Gastrocnemius medialis (tissue), 4 donors: ENCODE data around the gene PSRC1. TPM values are rescaled to one million over a fixed set of nuclear protein-coding genes. Genes with fewer than 3 reads are reported as not detected.
A peak's percentile ranks its signal among the peaks of the same experiment; 100 is the strongest.

Experiments
- ATAC-seq, 2 donors: fragments of 150-250 bp; one replicate each; pipeline ENCODE4 v1.9.1; 2016
- DNase-seq, 2 donors: peaks; one replicate each; pipeline ENCODE4 v3.0.0-alpha.2; 2019
- H3K27ac ChIP-seq, 4 donors: fragments of 200-600 bp; sonication (generic); 1 replicate in 1 of 4; 2 replicates in 3 of 4; pipeline ENCODE4 v1.5.1; 2016 to 2018; ENCODE audit warnings: mild to moderate bottlenecking in 2 of 4, moderate library complexity in 1 of 4
- H3K27me3 ChIP-seq, 3 donors: fragments of 200-600 bp; sonication (generic) in 2 of 3; 1 replicate in 1 of 3; 2 replicates in 2 of 3; pipeline versions ENCODE4 v1.5.1 to v1.6.0; 2016 to 2019; ENCODE audit warnings: mild to moderate bottlenecking in 1 of 3, moderate library complexity in 1 of 3
- H3K36me3 ChIP-seq, 2 donors: fragments of 200-600 bp; sonication (generic) in 1 of 2; one replicate each; pipeline ENCODE4 v1.5.1; 2017 to 2018
- H3K4me1 ChIP-seq, 2 donors: fragments of 200-600 bp; sonication (generic) in 1 of 2; one replicate each; pipeline ENCODE4 v1.5.1; 2016 to 2017; ENCODE audit warnings: mild to moderate bottlenecking in 2 of 2
- H3K4me3 ChIP-seq, 4 donors: fragments of 200-600 bp; sonication (generic) in 3 of 4; 1 replicate in 1 of 4; 2 replicates in 3 of 4; pipeline ENCODE4 v1.5.1; 2016 to 2019; ENCODE audit warnings: mild to moderate bottlenecking in 2 of 4
- H3K9me3 ChIP-seq, 3 donors: fragments of 200-600 bp; sonication (generic) in 2 of 3; 1 replicate in 1 of 3; 2 replicates in 2 of 3; pipeline ENCODE4 v1.5.1; 2016 to 2019
- POLR2A ChIP-seq, 2 donors: fragments of 450-650 bp; IDR thresholded peaks; one replicate each; pipeline ENCODE4 v1.6.1; 2017; ENCODE audit warnings: antibody characterized with exemption in 2 of 2, mild to moderate bottlenecking in 2 of 2, moderate library complexity in 2 of 2
- in situ Hi-C, 4 donors: fragments of 200-750 bp; cut with MboI; loops; one replicate each; pipeline versions ENCODE4 v1.15.0 to v1.8.0; 2017; ENCODE audit warnings: low sequenced_read_pairs in 4 of 4
- intact Hi-C: fragments of 100-400 bp; cut with DNase I; formaldehyde crosslinking; loops from one replicate; pipeline ENCODE4 v1.15.1; 2023; ENCODE audit warnings: low total_unique reads
- total RNA-seq, 4 donors: library from RNA; depleted of rRNA; stranded (reverse); fragments of >200 nt; gene quantifications; one replicate each; pipeline versions ENCODE4 v1.1.0 to v1.2.3, GENCODE V29; 2016
- TF ChIP-seq, protein P1 (sequence below), 5 experiments: fragments of 450-650 bp in 3 of 5; fragments of 200-600 bp in 2 of 5; sonication (generic) in 2 of 5; IDR thresholded peaks in 4 of 5; conservative IDR thresholded peaks in 1 of 5; 1 replicate in 4 of 5; 2 replicates in 1 of 5; pipeline ENCODE4 v1.5.1; 2016 to 2019; ENCODE audit warnings: antibody characterized with exemption in 5 of 5, mild to moderate bottlenecking in 3 of 5, moderate library complexity in 3 of 5

Gene PSRC1
- total RNA-seq, 4 donors from 2014 or later, result 0.19 to 2.3 (median 0.84) TPM; not detected in 1

DNA sequence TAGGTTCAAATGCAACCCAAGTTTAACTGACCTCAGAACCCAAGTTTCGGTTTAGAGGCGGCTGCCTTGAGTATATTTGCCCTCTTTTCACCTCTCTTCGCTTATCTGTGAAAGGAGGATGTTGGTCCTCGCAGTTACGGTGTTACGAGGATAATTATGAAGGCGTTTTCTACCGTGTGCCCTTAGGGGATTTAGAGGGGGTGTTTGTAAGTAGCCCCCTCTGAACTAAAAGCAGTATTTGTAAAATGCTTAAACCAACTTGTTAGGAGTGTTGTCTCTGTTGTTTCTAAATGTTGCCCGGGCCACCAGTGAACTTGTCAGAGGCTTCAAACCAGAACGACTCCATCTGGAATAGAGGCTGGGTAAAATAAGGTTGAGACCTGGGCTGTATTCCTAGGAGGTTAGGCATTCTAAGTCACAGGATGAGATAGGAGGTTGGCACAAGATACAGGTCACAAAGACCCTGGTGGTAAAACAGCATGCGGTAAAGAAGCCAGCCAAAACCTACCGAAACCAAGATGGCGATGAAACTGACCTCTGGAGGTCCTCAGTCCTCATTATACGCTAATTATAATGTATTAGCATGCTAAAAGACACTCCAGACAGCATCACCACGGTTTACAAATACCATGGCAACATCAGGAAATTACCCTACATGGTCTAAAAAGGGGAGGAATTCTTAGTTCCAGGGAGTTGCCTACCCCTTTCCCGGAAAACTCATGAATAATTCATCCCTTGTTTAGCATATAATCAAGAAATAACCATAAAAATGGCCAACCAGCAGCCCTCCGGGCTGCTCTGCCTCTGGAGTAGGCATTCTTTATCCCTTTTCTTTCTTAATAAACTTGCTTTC lies 1.0 kb upstream of the PSRC1 start:
- Histone ChIP-seq H3K36me3 (no peaks in the 10 kb centered on the region), H3K4me3 (peak overlapping the region; percentile 64 to 72 (median 64)), H3K27ac (peak overlapping the region; percentile 79 to 93 (median 86)), H3K4me1 (peaks cover 13 to 19% of the 10 kb centered on the region in 2 donors), H3K9me3 (no peaks in the 10 kb centered on the region), H3K27me3 (no peaks in the 10 kb centered on the region)
- TF ChIP-seq, protein P1, sequence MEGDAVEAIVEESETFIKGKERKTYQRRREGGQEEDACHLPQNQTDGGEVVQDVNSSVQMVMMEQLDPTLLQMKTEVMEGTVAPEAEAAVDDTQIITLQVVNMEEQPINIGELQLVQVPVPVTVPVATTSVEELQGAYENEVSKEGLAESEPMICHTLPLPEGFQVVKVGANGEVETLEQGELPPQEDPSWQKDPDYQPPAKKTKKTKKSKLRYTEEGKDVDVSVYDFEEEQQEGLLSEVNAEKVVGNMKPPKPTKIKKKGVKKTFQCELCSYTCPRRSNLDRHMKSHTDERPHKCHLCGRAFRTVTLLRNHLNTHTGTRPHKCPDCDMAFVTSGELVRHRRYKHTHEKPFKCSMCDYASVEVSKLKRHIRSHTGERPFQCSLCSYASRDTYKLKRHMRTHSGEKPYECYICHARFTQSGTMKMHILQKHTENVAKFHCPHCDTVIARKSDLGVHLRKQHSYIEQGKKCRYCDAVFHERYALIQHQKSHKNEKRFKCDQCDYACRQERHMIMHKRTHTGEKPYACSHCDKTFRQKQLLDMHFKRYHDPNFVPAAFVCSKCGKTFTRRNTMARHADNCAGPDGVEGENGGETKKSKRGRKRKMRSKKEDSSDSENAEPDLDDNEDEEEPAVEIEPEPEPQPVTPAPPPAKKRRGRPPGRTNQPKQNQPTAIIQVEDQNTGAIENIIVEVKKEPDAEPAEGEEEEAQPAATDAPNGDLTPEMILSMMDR (IDR thresholded peaks at IDR 0.05 in 4 of 5, conservative IDR thresholded peaks at IDR 0.05 in 1 of 5), result no peak
- TF ChIP-seq POLR2A (IDR thresholded peaks at IDR 0.05), result no peak
- ATAC-seq (no peak), DNase-seq (no peak)
- in situ Hi-C loops (loop anchor here in 1 of 4 donors (10.0 to 25.0 kb wide), 2 partner anchors 111 to 253 kb away; partner anchors contain the start of genes GNAI3, GPR61 and SORT1), intact Hi-C loops (loop anchor here (2.0 kb wide), 1 partner anchor 15 kb away; no protein-coding TSS in a partner anchor)

DNA sequence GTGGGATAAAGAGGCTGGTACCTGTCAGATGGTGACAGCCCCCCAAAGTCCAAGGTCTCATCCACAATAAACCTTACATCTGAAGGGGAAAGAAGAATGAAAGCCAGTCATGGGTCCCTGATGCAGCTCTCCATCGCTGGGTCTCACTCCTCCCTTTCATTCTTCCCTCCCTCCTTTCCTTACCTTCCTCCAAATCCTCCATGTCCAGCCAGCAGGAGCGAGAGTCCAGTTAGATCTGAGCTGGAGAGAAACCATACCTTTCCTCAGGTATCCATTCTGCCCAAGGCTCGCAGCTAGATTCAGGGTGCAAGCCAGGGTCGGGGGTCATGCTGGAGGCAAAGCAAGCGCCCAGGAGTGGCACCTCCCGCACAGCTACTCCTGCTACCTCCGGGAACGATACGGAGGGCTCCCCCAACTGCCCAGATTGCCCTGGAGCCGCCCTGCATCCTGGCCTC lies 421 bp downstream of the PSRC1 start:
- TF ChIP-seq, protein P1 (IDR thresholded peaks at IDR 0.05 in 4 of 5, conservative IDR thresholded peaks at IDR 0.05 in 1 of 5), result no peak
- no peak for TF ChIP-seq POLR2A (IDR thresholded peaks at IDR 0.05)

DNA sequence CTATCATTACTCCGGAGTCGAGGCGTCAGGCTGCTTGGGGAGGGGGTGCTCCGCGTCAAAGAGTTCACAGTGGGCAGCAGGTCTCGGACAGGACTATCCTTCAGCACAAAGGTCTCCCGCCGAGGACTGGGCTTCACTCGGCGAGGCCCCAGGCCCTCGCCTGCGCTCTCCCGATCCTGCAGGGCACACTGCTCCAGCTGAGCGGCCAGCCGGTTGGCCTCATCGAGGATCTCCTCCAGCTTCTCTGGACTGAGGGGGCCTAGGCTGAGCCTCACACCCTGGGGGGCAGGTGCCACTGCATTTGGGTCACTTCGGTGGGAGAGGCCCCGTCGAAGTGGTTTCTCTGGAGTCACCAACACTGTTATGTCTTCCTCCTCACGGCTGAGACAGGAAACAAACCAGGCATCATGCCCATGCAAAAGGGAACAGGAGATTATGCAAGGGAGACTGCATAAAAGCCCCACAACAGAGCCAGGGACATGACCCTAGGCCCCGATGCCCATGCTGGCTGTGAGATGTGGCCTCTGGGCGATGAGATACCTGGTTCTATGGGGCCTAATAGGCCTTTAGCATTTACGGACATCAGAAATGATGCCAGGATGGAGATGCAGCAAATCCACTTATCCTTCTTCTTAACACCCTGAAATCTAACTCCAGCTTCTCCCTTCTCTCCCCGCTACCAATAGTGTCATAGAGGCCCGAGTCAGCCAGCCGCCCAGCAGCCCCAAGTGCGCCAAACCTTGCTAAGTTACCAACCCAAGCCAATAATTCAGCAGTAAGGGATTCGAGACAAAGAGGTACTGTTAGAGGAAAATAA lies 1.1 kb downstream of the PSRC1 start:
- in situ Hi-C loops (loop anchor here in 1 of 4 donors (10.0 to 25.0 kb wide), 2 partner anchors 113 to 255 kb away; partner anchors contain the start of genes GNAI3, GPR61 and SORT1), intact Hi-C loops (no loop called here)
- Histone ChIP-seq H3K27me3 (no peaks in the 10 kb centered on the region), H3K4me3 (no peak overlapping the region), H3K4me1 (peaks cover 18 to 19% of the 10 kb centered on the region in 2 donors), H3K36me3 (no peaks in the 10 kb centered on the region), H3K27ac (no peak overlapping the region), H3K9me3 (no peaks in the 10 kb centered on the region)
- no peak for TF ChIP-seq POLR2A (IDR thresholded peaks at IDR 0.05)
- TF ChIP-seq, protein P1 (IDR thresholded peaks at IDR 0.05 in 4 of 5, conservative IDR thresholded peaks at IDR 0.05 in 1 of 5), result no peak
- ATAC-seq (no peak), DNase-seq (no peak)

More for the DNA sequence above, 421 bp downstream of the PSRC1 start:
- Histone ChIP-seq H3K36me3 (no peaks in the 10 kb centered on the region), H3K9me3 (no peaks in the 10 kb centered on the region), H3K4me1 (peaks cover 13 to 19% of the 10 kb centered on the region in 2 donors), H3K27me3 (no peaks in the 10 kb centered on the region), H3K27ac (peak overlapping the region; percentile 79 to 93 (median 86)), H3K4me3 (peak overlapping the region; percentile 64 to 72 (median 64))
- no peak for DNase-seq
- intact Hi-C loops (no loop called here), in situ Hi-C loops (loop anchor here in 1 of 4 donors (10.0 to 25.0 kb wide), 2 partner anchors 112 to 255 kb away; partner anchors contain the start of genes GNAI3, GPR61 and SORT1)
- ATAC-seq, result no peak

DNA sequence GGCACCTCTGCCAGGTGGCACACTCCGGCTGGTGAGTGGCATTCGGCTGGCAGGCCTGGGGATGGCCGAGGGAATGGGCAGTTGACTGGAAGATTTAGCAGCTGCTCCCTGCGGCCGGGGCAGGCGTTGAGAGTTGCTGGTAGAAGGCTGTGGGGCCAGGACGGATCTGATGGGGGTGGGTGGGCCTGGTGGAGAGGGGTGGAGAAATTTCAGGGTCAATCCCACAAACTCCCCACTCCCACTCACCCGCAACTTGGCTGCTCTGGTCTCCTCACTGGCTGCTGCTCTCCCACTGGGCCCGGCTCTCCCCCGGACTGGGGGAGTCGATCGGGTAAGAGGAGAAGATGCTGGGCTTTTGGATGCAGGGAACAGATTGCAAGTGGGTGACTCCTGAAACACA lies 2.1 kb downstream of the PSRC1 start:
- Histone ChIP-seq H3K27ac (no peak overlapping the region), H3K4me3 (no peak overlapping the region)
- in situ Hi-C loops, result loop anchor here in 1 of 4 donors (10.0 to 25.0 kb wide), 2 partner anchors 114 to 256 kb away; partner anchors contain the start of genes GNAI3, GPR61 and SORT1

More for the DNA sequence above, 2.1 kb downstream of the PSRC1 start:
- H3K36me3 ChIP-seq, result no peaks in the 10 kb centered on the region
- H3K4me1 ChIP-seq, result peaks cover 19% of the 10 kb centered on the region in 2 donors
- TF ChIP-seq, protein P1 (IDR thresholded peaks at IDR 0.05 in 4 of 5, conservative IDR thresholded peaks at IDR 0.05 in 1 of 5), result no peak
- no peak for TF ChIP-seq POLR2A (IDR thresholded peaks at IDR 0.05)
- no peaks in the 10 kb centered on the region for H3K27me3 ChIP-seq
- ATAC-seq (no peak), DNase-seq (no peak)
- intact Hi-C loops, result no loop called here
- H3K9me3 ChIP-seq, result no peaks in the 10 kb centered on the region
